PFSK-1 (cell line): ENCODE measurements around the gene APOBEC3B.

ENCODE experiments used
- FOXP2 ChIP-seq: optimal IDR thresholded peaks from 2 replicates; pipeline ENCODE3; 2011; ENCODE audit warnings: borderline replicate concordance, control low read depth, inconsistent platforms; ENCODE audit not compliant: insufficient read depth; ENCODE audit errors: extremely low read length, extremely low read depth
- POLR2AphosphoS5 ChIP-seq: IDR thresholded peaks from 2 replicates; pipeline ENCODE4 v1.6.1; 2012; ENCODE audit warnings: low read depth, mild to moderate bottlenecking, control low read depth, low read length, moderate library complexity
- REST ChIP-seq, 2 experiments: IDR thresholded peaks; 2 replicates each; pipeline versions ENCODE4 v1.6.1 to v1.8.0; 2011 to 2012; ENCODE audit warnings: low read depth in 2 of 2, low read length in 2 of 2, control low read depth in 1 of 2, inconsistent platforms in 1 of 2, mild to moderate bottlenecking in 1 of 2, moderate library complexity in 1 of 2; ENCODE audit not compliant: insufficient read depth in 1 of 2
- SIN3A ChIP-seq: IDR thresholded peaks from 2 replicates; pipeline ENCODE4 v1.6.1; 2012; ENCODE audit warnings: mild to moderate bottlenecking, low read length, moderate library complexity, borderline replicate concordance; ENCODE audit not compliant: insufficient read depth
- TAF1 ChIP-seq: IDR thresholded peaks from 2 replicates; pipeline ENCODE4 v1.6.1; 2012; ENCODE audit warnings: low read length, control low read depth, borderline replicate concordance; ENCODE audit not compliant: insufficient read depth

GRCh38 chr22:39041908-39042307 lies 59.8 kb downstream of the APOBEC3B start:
- no peak for TF ChIP-seq REST (IDR thresholded peaks at IDR 0.05; ENCODE audit: insufficient read depth in 1 of 2, low read depth in 2 of 2, low read length in 2 of 2)
- TF ChIP-seq POLR2AphosphoS5 = no peak
- no peak for TF ChIP-seq TAF1
- no peak for TF ChIP-seq SIN3A
- no peak for TF ChIP-seq FOXP2
